GM21423 (cell line): Measurements from ENCODE around the gene ZNF217.
"Not testable (repeated sequence)": the region's sequence is repeated elsewhere in the genome, so short reads cannot be mapped to it uniquely, and the experiment has no call there.

Experiments
- ATAC-seq: cut with Tn5 transposase; IDR thresholded peaks from one replicate; pipeline ENCODE4 v1.9.1; 2021; ENCODE audit warnings: mild to moderate bottlenecking, moderate library complexity; ENCODE audit not compliant: unreplicated experiment

Gene ZNF217

DNA sequence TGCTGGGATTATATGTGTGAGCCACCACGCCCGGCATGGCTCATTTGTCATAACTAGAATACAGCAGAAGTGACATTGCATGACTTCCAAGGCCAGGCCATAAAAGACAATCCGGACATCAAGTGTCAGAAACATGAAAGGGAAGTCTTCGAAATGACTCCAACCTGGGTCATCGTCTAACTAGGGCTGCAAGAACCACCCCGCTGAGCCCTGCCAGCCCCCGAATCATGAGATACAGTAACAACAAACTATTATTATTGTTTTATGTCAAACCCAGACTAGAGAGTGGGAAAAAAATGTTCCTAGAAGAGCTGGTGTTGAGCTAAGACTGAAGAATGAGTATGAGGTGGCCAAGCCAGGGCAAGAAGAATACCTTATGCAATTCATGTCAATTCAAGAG, 59.6 kb downstream of the ZNF217 start:
- no peak for ATAC-seq

- no peak for ATAC-seq
Observed at GRCh38 chr20:53533500-53533899, 60.1 kb downstream of the ZNF217 start.

- ATAC-seq = not testable (repeated sequence)
Observed at GRCh38 chr20:53532654-53533312, 60.9 kb downstream of the ZNF217 start.

GRCh38 chr20:53530440-53530839, 63.2 kb downstream of the ZNF217 start:
- no peak for ATAC-seq

DNA sequence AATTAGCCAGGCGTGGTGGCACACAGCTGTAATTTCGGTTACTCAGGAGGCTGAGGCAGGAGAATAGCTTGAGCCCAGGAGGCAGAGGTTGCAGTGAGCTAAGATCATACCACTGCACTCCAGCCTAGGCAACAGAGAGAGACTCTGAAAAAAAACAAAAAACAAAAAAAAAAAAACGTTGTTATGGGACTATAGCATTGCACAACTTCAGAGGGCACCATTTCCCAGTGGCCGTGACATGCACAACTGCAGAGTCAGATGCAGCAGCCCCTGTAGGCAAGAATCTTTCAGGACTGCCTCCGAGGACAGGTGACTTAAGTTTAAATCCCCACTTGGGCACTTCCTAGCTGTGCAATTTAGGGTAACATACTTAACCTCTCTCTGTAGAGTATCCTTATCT, 64.0 kb downstream of the ZNF217 start:
- no peak for ATAC-seq

DNA sequence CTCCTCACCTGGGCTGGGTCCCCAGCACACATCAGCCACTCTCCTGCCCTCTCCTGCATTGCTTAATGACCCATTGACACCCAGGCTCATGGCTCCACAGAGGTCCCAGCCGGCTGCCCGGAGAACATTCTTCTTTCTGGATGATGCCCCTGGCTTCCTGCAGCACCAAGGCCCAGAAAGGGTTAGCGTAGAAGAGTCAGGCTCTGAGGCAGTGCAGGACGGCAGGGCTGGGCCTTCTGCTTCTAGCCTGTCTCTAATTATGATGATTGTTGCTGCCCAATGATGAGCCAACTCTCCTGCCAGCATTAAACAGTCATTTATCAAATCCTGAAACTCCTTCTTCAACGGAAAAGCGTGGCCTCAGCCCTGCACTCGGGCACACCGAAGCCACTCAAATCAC, 66.4 kb downstream of the ZNF217 start:
- no peak for ATAC-seq

DNA sequence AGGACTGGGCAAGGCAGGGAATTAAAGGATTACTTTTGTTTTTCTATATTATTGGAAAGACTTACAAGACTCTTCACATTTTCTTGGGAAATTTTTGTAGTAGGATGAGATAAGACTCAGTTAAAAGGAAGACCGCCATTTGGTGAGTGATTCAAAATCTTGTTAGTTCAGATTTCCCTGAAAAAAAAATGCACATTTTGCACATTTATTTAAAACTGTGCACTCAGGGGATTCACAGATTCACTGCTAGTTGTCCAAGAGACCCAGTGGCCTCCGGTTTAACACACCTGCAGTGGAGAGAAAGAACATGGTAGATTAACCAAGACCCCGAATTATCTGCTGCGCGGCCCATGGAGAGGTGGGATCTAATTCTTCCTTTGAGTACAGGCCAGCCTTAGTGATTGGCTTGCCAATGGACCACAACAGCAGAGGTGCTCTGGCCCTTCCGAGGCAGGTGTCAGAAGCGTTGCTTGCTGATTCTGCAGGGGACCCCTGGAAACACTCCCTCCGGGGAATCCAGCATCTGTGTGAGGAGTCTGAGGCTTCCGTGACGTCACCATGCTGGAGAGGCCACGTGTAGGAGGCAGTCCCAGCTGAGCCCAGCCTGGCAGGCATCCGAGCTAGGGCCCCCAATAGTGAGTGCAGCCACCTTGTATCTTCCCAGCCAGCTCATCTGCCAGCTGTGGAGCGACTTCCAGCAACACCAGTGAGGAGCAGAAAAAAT, 68.9 kb downstream of the ZNF217 start:
- no peak for ATAC-seq

DNA sequence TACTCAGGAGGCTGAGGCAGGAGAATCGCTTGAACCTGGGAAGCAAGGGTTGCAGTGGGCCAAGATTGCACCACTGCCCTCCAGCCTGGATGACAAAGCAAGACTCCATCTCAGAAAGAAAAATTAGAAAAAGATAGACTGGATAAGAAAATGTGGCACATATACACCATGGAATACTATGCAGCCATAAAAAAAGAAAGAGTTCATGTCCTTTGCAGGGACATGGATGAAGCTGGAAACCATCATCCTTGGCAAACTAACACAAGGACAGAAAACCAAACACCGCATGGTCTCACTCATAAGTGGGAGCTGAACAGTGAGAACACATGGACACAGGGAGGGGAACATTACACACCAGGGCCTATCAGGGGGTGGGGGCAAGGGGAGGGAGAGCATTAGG, 70.0 kb downstream of the ZNF217 start:
- not testable (repeated sequence) for ATAC-seq

GRCh38 chr20:53522696-53523095, 70.9 kb downstream of the ZNF217 start:
- ATAC-seq = no peak

DNA sequence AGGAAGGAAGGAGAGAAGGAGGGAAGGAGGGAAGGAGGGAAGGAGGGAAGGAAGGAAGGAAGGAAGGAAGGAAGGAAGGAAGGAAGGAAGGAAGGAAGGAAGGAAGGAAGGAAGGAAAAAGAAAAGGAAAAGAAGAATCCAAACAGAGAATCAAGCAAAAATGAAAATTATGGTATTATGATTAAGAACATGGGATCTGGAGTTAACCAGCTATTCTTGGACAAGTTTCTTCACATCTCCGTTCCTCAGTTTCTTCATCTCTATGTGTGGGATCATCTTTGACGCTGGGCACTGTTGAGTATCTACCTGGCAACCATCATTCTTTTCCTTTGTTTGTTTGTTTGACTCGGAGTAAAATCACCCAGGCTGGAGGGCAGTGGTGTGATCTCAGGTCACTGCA, 71.6 kb downstream of the ZNF217 start:
- ATAC-seq = no peak

DNA sequence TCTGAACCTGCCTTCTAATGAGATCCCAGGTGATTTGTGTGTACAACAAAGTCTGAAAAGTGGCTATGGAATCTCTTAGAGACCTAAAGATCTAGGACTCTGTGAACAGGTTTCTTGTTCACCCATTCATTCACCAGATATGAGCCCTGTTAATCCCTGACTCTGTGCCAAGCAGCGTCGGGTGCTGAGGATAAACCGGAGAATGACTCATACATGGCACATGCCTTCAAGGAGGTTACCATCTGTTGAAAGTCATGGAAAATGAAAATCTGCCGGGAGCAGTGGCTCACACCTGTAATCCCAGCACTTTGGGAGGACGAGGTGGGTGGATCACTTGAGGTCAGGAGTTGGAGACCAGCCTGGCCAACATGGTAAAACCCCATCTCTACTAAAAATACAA, 72.2 kb downstream of the ZNF217 start:
- ATAC-seq = not testable (repeated sequence)

DNA sequence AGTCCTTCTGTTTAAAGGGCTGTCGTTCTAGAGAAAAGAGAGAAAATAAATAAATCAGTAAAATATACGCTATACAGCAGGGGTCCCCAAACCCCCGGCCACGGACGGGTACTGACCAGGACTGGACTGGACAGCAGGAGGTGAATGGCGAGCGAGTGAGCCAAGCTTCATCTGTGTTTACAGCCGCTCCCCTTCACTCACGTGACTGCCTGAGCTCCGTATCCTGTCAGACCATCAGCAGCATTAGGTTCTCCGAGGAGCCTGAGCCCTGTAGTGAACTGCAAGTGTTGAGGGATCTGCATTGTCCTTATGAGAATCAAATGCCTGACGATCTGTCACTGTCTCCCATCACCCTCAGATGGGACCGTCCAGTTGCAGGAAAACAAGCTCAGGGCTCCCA, 76.5 kb downstream of the ZNF217 start:
- no peak for ATAC-seq
